ENCODE data around the gene MELTF.

Gene MELTF

DNA sequence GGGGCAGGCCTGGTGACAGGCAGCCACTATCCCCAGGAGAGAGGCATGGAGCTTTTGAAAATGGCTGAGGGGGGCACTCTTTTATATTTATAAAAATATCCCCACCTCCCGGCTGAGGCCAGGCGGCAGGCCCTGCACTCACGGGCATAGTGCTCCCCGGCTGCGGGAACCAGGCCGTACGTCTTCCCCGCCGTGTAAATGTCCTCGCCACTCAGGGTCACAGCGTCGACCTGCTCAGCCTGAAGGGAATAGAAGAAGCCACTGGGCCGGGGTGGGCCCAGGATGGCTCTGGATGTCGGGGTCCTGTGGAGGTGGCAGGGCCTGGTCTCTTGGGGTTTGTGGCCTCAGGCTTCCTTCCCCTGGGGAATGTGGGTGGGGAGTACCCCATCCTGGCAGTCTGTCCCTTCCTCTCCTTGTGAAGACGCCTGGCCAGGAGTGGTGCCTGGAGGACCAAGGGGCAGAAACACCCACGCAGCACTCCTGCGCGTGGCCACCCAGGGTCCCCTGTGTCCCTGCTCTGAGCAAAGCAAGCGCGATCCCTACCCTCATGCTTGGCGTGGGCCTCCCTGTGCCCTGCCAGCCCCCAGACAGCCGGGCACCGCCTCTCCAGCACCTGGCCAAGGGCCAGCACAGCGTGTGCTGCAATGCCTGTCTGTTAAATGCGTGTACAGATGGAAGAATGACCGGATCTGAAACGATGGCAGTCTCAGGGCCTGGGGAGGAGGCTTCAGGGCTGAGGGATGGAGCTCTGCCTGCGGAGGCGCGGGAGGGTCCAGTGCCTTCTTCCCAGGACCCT, 18.9 kb downstream of the MELTF start:
- no peaks in the 10 kb centered on the region for H3K36me3 ChIP-seq (ENCODE audit: insufficient read depth, low read length)
- H3K9me2 ChIP-seq (replicated peaks; ENCODE audit: low read depth, low read length): no peaks in the 10 kb centered on the region
- H3K4me3 ChIP-seq (ENCODE audit: low read length, poor library complexity, severe bottlenecking): no peak overlapping the region
- H3K4me1 ChIP-seq (ENCODE audit: insufficient read depth, low read length, poor library complexity, severe bottlenecking): no peaks in the 10 kb centered on the region
- H3F3A ChIP-seq (ENCODE audit: low read depth): no peaks in the 10 kb centered on the region
- H3K4me2 ChIP-seq (ENCODE audit: low read depth, low read length, poor library complexity, severe bottlenecking): no peak overlapping the region
- H3K27me3 ChIP-seq (ENCODE audit: insufficient read depth, low read length, poor library complexity, severe bottlenecking): no peaks in the 10 kb centered on the region
- no peak overlapping the region for H3K9ac ChIP-seq (ENCODE audit: low read depth, low read length, poor library complexity, severe bottlenecking)
- H3K9me3 ChIP-seq (ENCODE audit: insufficient read depth, low read depth, low read length): no peaks in the 10 kb centered on the region
- no peaks in the 10 kb centered on the region for H3K79me2 ChIP-seq (ENCODE audit: insufficient read depth, low read length)
- H4K20me1 ChIP-seq (ENCODE audit: insufficient read depth, low read length, poor library complexity, severe bottlenecking): no peaks in the 10 kb centered on the region
- H2AFZ ChIP-seq (ENCODE audit: low read length): no peak overlapping the region
- TF ChIP-seq EZH2phosphoT487 (IDR thresholded peaks at IDR 0.05; ENCODE audit: borderline replicate concordance): no peak
- TF ChIP-seq, protein P1, sequence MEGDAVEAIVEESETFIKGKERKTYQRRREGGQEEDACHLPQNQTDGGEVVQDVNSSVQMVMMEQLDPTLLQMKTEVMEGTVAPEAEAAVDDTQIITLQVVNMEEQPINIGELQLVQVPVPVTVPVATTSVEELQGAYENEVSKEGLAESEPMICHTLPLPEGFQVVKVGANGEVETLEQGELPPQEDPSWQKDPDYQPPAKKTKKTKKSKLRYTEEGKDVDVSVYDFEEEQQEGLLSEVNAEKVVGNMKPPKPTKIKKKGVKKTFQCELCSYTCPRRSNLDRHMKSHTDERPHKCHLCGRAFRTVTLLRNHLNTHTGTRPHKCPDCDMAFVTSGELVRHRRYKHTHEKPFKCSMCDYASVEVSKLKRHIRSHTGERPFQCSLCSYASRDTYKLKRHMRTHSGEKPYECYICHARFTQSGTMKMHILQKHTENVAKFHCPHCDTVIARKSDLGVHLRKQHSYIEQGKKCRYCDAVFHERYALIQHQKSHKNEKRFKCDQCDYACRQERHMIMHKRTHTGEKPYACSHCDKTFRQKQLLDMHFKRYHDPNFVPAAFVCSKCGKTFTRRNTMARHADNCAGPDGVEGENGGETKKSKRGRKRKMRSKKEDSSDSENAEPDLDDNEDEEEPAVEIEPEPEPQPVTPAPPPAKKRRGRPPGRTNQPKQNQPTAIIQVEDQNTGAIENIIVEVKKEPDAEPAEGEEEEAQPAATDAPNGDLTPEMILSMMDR (conservative IDR thresholded peaks at IDR 0.05; ENCODE audit: low read length): no peak

DNA sequence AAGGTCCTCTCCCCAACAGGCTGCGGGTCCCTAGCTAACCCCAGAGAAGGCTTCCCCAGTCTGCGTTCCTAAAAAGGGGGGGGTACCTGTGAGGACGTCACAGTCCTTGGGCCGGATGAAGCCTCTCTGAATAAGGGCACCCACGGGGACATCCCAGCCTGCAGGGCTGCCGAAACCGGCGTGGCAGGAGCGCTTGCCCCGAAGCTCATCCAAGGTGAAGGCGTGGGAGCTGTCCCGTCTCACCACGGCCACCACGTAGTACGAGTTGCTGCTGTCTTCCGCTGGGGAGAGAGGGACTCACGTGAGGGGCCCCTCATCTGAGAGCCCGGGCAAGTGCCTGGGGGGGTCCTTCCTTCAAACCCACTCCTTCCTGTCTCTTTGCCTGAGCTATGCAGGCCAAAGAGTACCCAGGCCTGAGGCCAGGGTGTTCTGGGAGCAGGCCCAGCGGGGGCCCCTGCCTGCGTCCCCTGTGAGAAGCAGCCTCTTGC, 20.0 kb downstream of the MELTF start:
- Histone ChIP-seq H2AFZ (ENCODE audit: low read length) (no peak overlapping the region), H3K9ac (ENCODE audit: low read depth, low read length, poor library complexity, severe bottlenecking) (no peak overlapping the region), H3K79me2 (ENCODE audit: insufficient read depth, low read length) (no peaks in the 10 kb centered on the region), H3K36me3 (ENCODE audit: insufficient read depth, low read length) (no peaks in the 10 kb centered on the region), H3K9me3 (ENCODE audit: insufficient read depth, low read depth, low read length) (no peaks in the 10 kb centered on the region), H3K4me3 (ENCODE audit: low read length, poor library complexity, severe bottlenecking) (no peak overlapping the region), H3K9me2 (replicated peaks; ENCODE audit: low read depth, low read length) (no peaks in the 10 kb centered on the region), H4K20me1 (ENCODE audit: insufficient read depth, low read length, poor library complexity, severe bottlenecking) (no peaks in the 10 kb centered on the region), H3F3A (ENCODE audit: low read depth) (no peaks in the 10 kb centered on the region), H3K4me1 (ENCODE audit: insufficient read depth, low read length, poor library complexity, severe bottlenecking) (no peaks in the 10 kb centered on the region), H3K4me2 (ENCODE audit: low read depth, low read length, poor library complexity, severe bottlenecking) (no peak overlapping the region), H3K27me3 (ENCODE audit: insufficient read depth, low read length, poor library complexity, severe bottlenecking) (no peaks in the 10 kb centered on the region)
- TF ChIP-seq, protein P1 (conservative IDR thresholded peaks at IDR 0.05; ENCODE audit: low read length): no peak
- TF ChIP-seq EZH2phosphoT487 (IDR thresholded peaks at IDR 0.05; ENCODE audit: borderline replicate concordance): no peak

DNA sequence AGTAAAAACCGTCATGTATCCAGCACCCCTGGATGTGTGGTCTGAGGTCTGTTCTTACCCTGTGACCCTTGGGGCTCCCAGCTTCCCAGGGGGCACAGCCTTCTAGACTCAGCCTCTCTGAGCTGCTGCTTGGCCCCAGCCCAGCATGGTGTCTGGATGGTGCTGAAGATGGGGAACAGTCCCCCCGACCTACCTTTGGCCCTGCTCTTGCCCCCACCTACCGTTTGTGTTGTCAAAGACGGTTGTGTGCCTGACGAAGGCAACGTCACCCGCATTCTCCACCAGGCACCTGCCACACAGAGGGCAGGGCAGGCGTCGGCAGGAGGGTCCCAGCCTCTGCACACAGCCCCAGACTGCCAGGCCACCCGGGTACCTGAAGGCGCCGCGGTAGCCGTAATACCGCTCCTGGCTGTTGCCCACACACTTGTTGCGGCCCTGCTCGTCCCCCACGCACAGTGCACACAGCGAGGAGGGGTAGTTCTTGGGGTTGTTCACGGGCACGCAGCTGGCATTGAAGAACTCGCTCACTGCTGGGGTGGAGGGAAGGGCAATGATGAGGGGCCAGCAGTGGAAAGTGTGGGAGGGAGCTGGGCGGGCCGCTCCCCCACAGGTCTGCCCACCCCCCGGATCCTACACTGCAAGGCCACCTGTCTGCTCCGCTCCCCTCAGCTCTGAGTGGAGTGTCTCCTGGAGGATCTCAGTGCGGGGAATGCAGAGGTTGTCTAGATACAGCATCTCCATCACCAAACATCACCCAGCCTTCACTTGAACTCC, 21.0 kb downstream of the MELTF start:
- peaks cover 7% of the 10 kb centered on the region for H3K4me1 ChIP-seq (ENCODE audit: insufficient read depth, low read length, poor library complexity, severe bottlenecking)
- H3K27me3 ChIP-seq (ENCODE audit: insufficient read depth, low read length, poor library complexity, severe bottlenecking): no peaks in the 10 kb centered on the region
- H3K9ac ChIP-seq (ENCODE audit: low read depth, low read length, poor library complexity, severe bottlenecking): no peak overlapping the region
- no peak overlapping the region for H3K4me3 ChIP-seq (ENCODE audit: low read length, poor library complexity, severe bottlenecking)
- H3K9me3 ChIP-seq (ENCODE audit: insufficient read depth, low read depth, low read length): no peaks in the 10 kb centered on the region
- H3K4me2 ChIP-seq (ENCODE audit: low read depth, low read length, poor library complexity, severe bottlenecking): no peak overlapping the region
- no peaks in the 10 kb centered on the region for H3F3A ChIP-seq (ENCODE audit: low read depth)
- H4K20me1 ChIP-seq (ENCODE audit: insufficient read depth, low read length, poor library complexity, severe bottlenecking): no peaks in the 10 kb centered on the region
- TF ChIP-seq, protein P1 (conservative IDR thresholded peaks at IDR 0.05; ENCODE audit: low read length): no peak
- no peak for TF ChIP-seq EZH2phosphoT487 (IDR thresholded peaks at IDR 0.05; ENCODE audit: borderline replicate concordance)
- no peaks in the 10 kb centered on the region for H3K9me2 ChIP-seq (replicated peaks; ENCODE audit: low read depth, low read length)
- no peak overlapping the region for H2AFZ ChIP-seq (ENCODE audit: low read length)
- no peaks in the 10 kb centered on the region for H3K79me2 ChIP-seq (ENCODE audit: insufficient read depth, low read length)
- H3K36me3 ChIP-seq (ENCODE audit: insufficient read depth, low read length): no peaks in the 10 kb centered on the region
